Testis (tissue), 3 donors: ENCODE measurements around the gene PLA2G3. TPM values are rescaled to one million over a fixed set of nuclear protein-coding genes. Genes with fewer than 3 reads are reported as not detected.
A peak's percentile ranks its signal among the peaks of the same experiment; 100 is the strongest.

Experiments
- DNase-seq: peaks from one replicate; pipeline ENCODE4 v3.0.0-alpha.2; 2019
- H3K27ac ChIP-seq, 2 donors: fragments of 200-600 bp; sonication (generic); one replicate each; pipeline ENCODE4 v1.5.1; 2019
- H3K27me3 ChIP-seq: fragments of 200-600 bp; sonication (generic); one replicate; pipeline ENCODE4 v1.5.1; 2019
- H3K36me3 ChIP-seq: fragments of 200-600 bp; sonication (generic); one replicate; pipeline ENCODE4 v1.5.1; 2017; ENCODE audit warnings: low read depth; ENCODE audit errors: missing control alignments
- H3K4me1 ChIP-seq: fragments of 200-600 bp; sonication (generic); one replicate; pipeline ENCODE4 v1.5.1; 2019
- H3K4me3 ChIP-seq, 2 donors: fragments of 200-600 bp; sonication (generic); one replicate each; pipeline ENCODE4 v1.5.1; 2017 to 2019
- H3K9me3 ChIP-seq: fragments of 200-600 bp; sonication (generic); one replicate; pipeline ENCODE4 v1.5.1; 2017
- CTCF ChIP-seq, 3 experiments: fragments of 450-650 bp in 2 of 3; fragments of 200-600 bp in 1 of 3; sonication (generic) in 1 of 3; IDR thresholded peaks; one replicate each; pipeline ENCODE4 v1.5.1; 2016 to 2019; ENCODE audit warnings: antibody characterized with exemption in 3 of 3, mild to moderate bottlenecking in 2 of 3, moderate library complexity in 1 of 3
- POLR2A ChIP-seq: fragments of 450-650 bp; IDR thresholded peaks from one replicate; pipeline ENCODE4 v1.6.1; 2017; ENCODE audit warnings: antibody characterized with exemption, mild to moderate bottlenecking, moderate library complexity
- WGBS, 2 donors: methylation state at CpG; one replicate each; pipeline ENCODE4 v1.1.5; 2018; 5-methylcytosine and 5-hydroxymethylcytosine counted together
- intact Hi-C: fragments of 100-400 bp; cut with DNase I; formaldehyde crosslinking; loops from one replicate; pipeline ENCODE4 v1.15.1; 2023; ENCODE audit warnings: low total_unique reads
- polyA plus RNA-seq: library from polyadenylated mRNA; stranded (reverse); fragments of 350-450 nt; fragmentation: Illumina TruSeq; extraction: RNeasy Lipid Tissue Mini Kit (QIAGEN cat#74804); gene quantifications from one replicate; pipeline ENCODE4 v1.2.3, GENCODE V29; 2014; ENCODE audit warnings: low read depth, low replicate concordance; ENCODE audit not compliant: insufficient read depth
- total RNA-seq, 2 donors: library from RNA; depleted of rRNA; stranded (reverse); fragments of >200 nt; gene quantifications; one replicate each; pipeline ENCODE4 v1.2.3, GENCODE V29; 2016

Gene PLA2G3
- total and polyA plus RNA-seq, 3 donors from 2014 or later: 0.44 to 0.68 (median 0.55) TPM

GRCh38 chr22:31160328-31160978, 20.1 kb upstream of the PLA2G3 start:
- TF ChIP-seq POLR2A: no peak
- no peak for TF ChIP-seq CTCF (IDR thresholded peaks at IDR 0.05)
- Histone ChIP-seq H3K27ac (peak overlapping the region; percentile 90 to 92), H3K27me3 (no peaks in the 10 kb centered on the region), H3K9me3 (no peaks in the 10 kb centered on the region), H3K4me3 (peak overlapping the region; percentile 94 to 95), H3K36me3 (no peaks in the 10 kb centered on the region), H3K4me1 (peaks cover 14% of the 10 kb centered on the region)
- DNase-seq: peak; percentile 42
- intact Hi-C loops: no loop called here
- 2 to 3% methylated on average over 15 to 32 of the region's 32 CpGs for WGBS, 2 donors

GRCh38 chr22:31155422-31155821, 15.1 kb upstream of the PLA2G3 start:
- Histone ChIP-seq H3K4me3 (no peak overlapping the region), H3K9me3 (no peaks in the 10 kb centered on the region), H3K4me1 (peaks cover 9% of the 10 kb centered on the region), H3K27ac (peak overlapping the region; percentile 31 to 72), H3K36me3 (no peaks in the 10 kb centered on the region), H3K27me3 (no peaks in the 10 kb centered on the region)
- no peak for DNase-seq
- TF ChIP-seq POLR2A (no peak), CTCF (IDR thresholded peaks at IDR 0.05) (no peak)
- intact Hi-C loops: no loop called here
- WGBS, 2 donors: 32 to 42% methylated on average over 3 of the region's 3 CpGs

GRCh38 chr22:31154975-31155374, 14.7 kb upstream of the PLA2G3 start:
- no peak for DNase-seq
- no peaks in the 10 kb centered on the region for H3K27me3 ChIP-seq
- no peak overlapping the region for H3K4me3 ChIP-seq
- no peaks in the 10 kb centered on the region for H3K36me3 ChIP-seq
- peak overlapping the region in 1 of 2 donors; percentile 72 for H3K27ac ChIP-seq
- H3K4me1 ChIP-seq: peaks cover 9% of the 10 kb centered on the region
- TF ChIP-seq POLR2A (no peak), CTCF (IDR thresholded peaks at IDR 0.05) (no peak)
- whole genome bisulfite sequencing, 2 donors: 89 to 95% methylated on average over 1 of the region's 1 CpG
- intact Hi-C loops: no loop called here
- H3K9me3 ChIP-seq: no peaks in the 10 kb centered on the region

- no peak for DNase-seq
- H3K27ac ChIP-seq: no peak overlapping the region
- no peaks in the 10 kb centered on the region for H3K9me3 ChIP-seq
- TF ChIP-seq POLR2A (no peak), CTCF (IDR thresholded peaks at IDR 0.05) (no peak)
- WGBS, 2 donors: 71 to 81% methylated on average over 3 of the region's 3 CpGs
- H3K27me3 ChIP-seq: no peaks in the 10 kb centered on the region
- H3K4me1 ChIP-seq: peaks cover 9% of the 10 kb centered on the region
- intact Hi-C loops: no loop called here
- no peaks in the 10 kb centered on the region for H3K36me3 ChIP-seq
- H3K4me3 ChIP-seq: no peak overlapping the region
Measured at GRCh38 chr22:31153357-31153756, 13.0 kb upstream of the PLA2G3 start.

- H3K27ac ChIP-seq: no peak overlapping the region
- no peaks in the 10 kb centered on the region for H3K27me3 ChIP-seq
- TF ChIP-seq CTCF (IDR thresholded peaks at IDR 0.05): no peak
- no peak for DNase-seq
- 93 to 96% methylated on average over 2 of the region's 2 CpGs for WGBS, 2 donors
- no peaks in the 10 kb centered on the region for H3K36me3 ChIP-seq
- H3K4me3 ChIP-seq: no peak overlapping the region
- intact Hi-C loops: no loop called here
- H3K4me1 ChIP-seq: peaks cover 9% of the 10 kb centered on the region
- H3K9me3 ChIP-seq: no peaks in the 10 kb centered on the region
Measured at GRCh38 chr22:31151872-31152271, 11.6 kb upstream of the PLA2G3 start.
